Astrocyte of the cerebellum (primary cell): ENCODE data around the gene MAT2B.
A peak's percentile ranks its signal among the peaks of the same experiment; 100 is the strongest.

ENCODE experiments used
- DNase-seq: peaks from one replicate; pipeline ENCODE4 v3.0.0-alpha.2; 2011; ENCODE audit warnings: low read depth
- H3K4me3 ChIP-seq: 2 replicates; pipeline ENCODE4 v1.5.1; 2011; ENCODE audit warnings: mild to moderate bottlenecking, low read depth, low read length, moderate library complexity
- in situ Hi-C: cut with HindIII; loops from 2 replicates; pipeline ENCODE4 v1.10.0; 2017; ENCODE audit warnings: low sequenced_read_pairs
- TF ChIP-seq, protein P1 (sequence below): IDR thresholded peaks from 2 replicates; pipeline ENCODE4 v1.5.1; 2012; ENCODE audit warnings: low read length, low read depth, moderate library complexity, mild to moderate bottlenecking; ENCODE audit errors: missing control alignments

The MAT2B gene

GRCh38 chr5:163509291-163509951 lies 4.0 kb downstream of the MAT2B start:
- H3K4me3 ChIP-seq = peak overlapping the region; percentile 31
- TF ChIP-seq, protein P1, sequence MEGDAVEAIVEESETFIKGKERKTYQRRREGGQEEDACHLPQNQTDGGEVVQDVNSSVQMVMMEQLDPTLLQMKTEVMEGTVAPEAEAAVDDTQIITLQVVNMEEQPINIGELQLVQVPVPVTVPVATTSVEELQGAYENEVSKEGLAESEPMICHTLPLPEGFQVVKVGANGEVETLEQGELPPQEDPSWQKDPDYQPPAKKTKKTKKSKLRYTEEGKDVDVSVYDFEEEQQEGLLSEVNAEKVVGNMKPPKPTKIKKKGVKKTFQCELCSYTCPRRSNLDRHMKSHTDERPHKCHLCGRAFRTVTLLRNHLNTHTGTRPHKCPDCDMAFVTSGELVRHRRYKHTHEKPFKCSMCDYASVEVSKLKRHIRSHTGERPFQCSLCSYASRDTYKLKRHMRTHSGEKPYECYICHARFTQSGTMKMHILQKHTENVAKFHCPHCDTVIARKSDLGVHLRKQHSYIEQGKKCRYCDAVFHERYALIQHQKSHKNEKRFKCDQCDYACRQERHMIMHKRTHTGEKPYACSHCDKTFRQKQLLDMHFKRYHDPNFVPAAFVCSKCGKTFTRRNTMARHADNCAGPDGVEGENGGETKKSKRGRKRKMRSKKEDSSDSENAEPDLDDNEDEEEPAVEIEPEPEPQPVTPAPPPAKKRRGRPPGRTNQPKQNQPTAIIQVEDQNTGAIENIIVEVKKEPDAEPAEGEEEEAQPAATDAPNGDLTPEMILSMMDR = no peak
- peak; percentile 54 for DNase-seq
- in situ Hi-C loops = no loop called here

- in situ Hi-C loops = no loop called here
- DNase-seq = no peak
- no peak overlapping the region for H3K4me3 ChIP-seq
- TF ChIP-seq, protein P1 = no peak
Observed at GRCh38 chr5:163512526-163512925, 7.1 kb downstream of the MAT2B start.

DNA sequence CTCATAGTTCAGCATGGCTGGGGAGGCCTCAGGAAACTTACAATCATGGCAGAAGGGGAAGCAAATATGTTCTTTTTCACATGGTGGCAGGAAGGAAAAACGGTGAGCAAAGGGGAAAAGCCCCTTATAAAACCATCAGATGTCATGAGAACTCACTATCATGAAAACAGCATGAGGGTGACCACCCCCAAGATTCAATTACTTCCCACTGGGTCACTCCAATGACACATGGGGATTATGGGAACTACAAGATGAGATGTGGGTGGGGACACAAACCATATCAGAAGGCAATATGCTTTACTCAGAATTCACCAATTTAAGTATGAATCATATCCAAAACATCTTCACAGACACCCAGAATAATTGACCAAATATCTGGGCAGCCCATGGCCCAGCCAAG lies 19.7 kb downstream of the MAT2B start:
- TF ChIP-seq, protein P1 = no peak
- DNase-seq = no peak
- no peak overlapping the region for H3K4me3 ChIP-seq
- in situ Hi-C loops = no loop called here

- in situ Hi-C loops = no loop called here
- no peak overlapping the region for H3K4me3 ChIP-seq
- TF ChIP-seq, protein P1 = no peak
- no peak for DNase-seq
Observed at GRCh38 chr5:163529698-163530097, 24.3 kb downstream of the MAT2B start.

DNA sequence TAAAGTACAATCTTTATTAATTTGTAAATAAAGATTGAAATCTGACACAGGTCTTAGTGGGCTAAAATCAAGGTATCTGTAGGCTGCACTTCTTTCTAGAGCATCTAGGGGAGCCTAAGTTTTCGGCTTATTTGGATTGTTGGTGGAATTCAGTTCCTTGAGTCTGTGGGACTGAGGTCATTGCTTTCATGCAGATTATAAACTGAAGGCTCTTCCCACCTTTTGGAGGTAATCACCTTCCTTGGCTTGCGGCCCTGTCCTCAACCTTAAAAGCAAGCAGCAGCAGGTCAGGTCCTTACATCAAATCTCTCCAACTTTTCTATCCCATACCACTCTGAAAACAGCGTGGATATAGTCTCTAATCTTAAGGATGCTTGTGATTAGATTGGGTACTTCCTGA lies 25.9 kb downstream of the MAT2B start:
- in situ Hi-C loops = no loop called here
- DNase-seq = no peak
- TF ChIP-seq, protein P1 = no peak
- H3K4me3 ChIP-seq = no peak overlapping the region

GRCh38 chr5:163532171-163533084 lies 27.0 kb downstream of the MAT2B start:
- DNase-seq = no peak
- in situ Hi-C loops = no loop called here
- no peak overlapping the region for H3K4me3 ChIP-seq
- TF ChIP-seq, protein P1 = no peak
